Measurements from ENCODE around the gene REL. TPM values are rescaled to one million over a fixed set of nuclear protein-coding genes. Genes with fewer than 3 reads are reported as not detected.

REL gene
- total and polyA plus RNA-seq, 2 of the 13 experiments (the other 11 are each of a cell fraction or from before 2014, with no cell fraction given) = 3.7 to 7.0 TPM

GRCh38 chr2:60858897-60859311 is 22.5 kb upstream of the REL start (continued):
- TF ChIP-seq HNF4G (IDR thresholded peaks at IDR 0.05; ENCODE audit: borderline replicate concordance, low read depth, low read length) = peak; percentile 52; the same call in 1 of the 2 replicates
- no peak for TF ChIP-seq HNF4G (CRISPR knock-in tag; IDR thresholded peaks at IDR 0.05; ENCODE audit: borderline replicate concordance, low read depth)
- no peak for TF ChIP-seq ZNF33B (CRISPR knock-in tag; IDR thresholded peaks at IDR 0.05)
- no peak for TF ChIP-seq CERS6 (CRISPR knock-in tag; IDR thresholded peaks at IDR 0.05)
- TF ChIP-seq RAD51 (IDR thresholded peaks at IDR 0.05; ENCODE audit: borderline replicate concordance) = peak; percentile 82
- TF ChIP-seq HOMEZ (CRISPR knock-in tag; IDR thresholded peaks at IDR 0.05; ENCODE audit: low read depth) = peak; percentile 66; the same call in 1 of the 2 replicates
- TF ChIP-seq ARID5B (CRISPR knock-in tag; IDR thresholded peaks at IDR 0.05) = 0 out of 2 replicates have a peak, but pooled peaks have one; percentile 41
- no peak for TF ChIP-seq ETV5 (CRISPR knock-in tag; IDR thresholded peaks at IDR 0.05; ENCODE audit: borderline replicate concordance)
- TF ChIP-seq ZNF629 (CRISPR knock-in tag; conservative IDR thresholded peaks at IDR 0.05) = 0 out of 2 replicates have a peak, but pooled peaks have one; percentile 29
